SK-N-MC (cell line): ENCODE measurements around the gene XPO4.

Source experiments
- EZH2 ChIP-seq: fragments of 200-600 bp; sonication (generic); IDR thresholded peaks from one replicate; pipeline ENCODE4 v1.6.1; 2017; ENCODE audit warnings: antibody characterized with exemption
- FOXP2 ChIP-seq: optimal IDR thresholded peaks from 2 replicates; pipeline ENCODE3; 2011; ENCODE audit warnings: mild to moderate bottlenecking, moderate library complexity; ENCODE audit not compliant: insufficient read depth; ENCODE audit errors: extremely low read length, control extremely low read depth
- POLR2AphosphoS5 ChIP-seq: IDR thresholded peaks from 2 replicates; pipeline ENCODE4 v1.6.1; 2012; ENCODE audit warnings: mild to moderate bottlenecking, low read depth, low read length, borderline replicate concordance

GRCh38 chr13:20769834-20770233 is 132.7 kb downstream of the XPO4 start:
- no peak for TF ChIP-seq POLR2AphosphoS5
- no peak for TF ChIP-seq EZH2
- no peak for TF ChIP-seq FOXP2
